Activated CD4-positive, alpha-beta T cell treated with anti-CD3 and anti-CD28 coated beads for 4 hours (primary cell): ENCODE measurements around the gene USP48.
A peak's percentile ranks its signal among the peaks of the same experiment; 100 is the strongest.
"Not testable (repeated sequence)": the region's sequence is repeated elsewhere in the genome, so short reads cannot be mapped to it uniquely, and the experiment has no call there.

Source experiments
- DNase-seq, 2 donors: peaks; one replicate each; pipeline ENCODE4 v3.0.0-alpha.2; 2020

The USP48 gene

DNA sequence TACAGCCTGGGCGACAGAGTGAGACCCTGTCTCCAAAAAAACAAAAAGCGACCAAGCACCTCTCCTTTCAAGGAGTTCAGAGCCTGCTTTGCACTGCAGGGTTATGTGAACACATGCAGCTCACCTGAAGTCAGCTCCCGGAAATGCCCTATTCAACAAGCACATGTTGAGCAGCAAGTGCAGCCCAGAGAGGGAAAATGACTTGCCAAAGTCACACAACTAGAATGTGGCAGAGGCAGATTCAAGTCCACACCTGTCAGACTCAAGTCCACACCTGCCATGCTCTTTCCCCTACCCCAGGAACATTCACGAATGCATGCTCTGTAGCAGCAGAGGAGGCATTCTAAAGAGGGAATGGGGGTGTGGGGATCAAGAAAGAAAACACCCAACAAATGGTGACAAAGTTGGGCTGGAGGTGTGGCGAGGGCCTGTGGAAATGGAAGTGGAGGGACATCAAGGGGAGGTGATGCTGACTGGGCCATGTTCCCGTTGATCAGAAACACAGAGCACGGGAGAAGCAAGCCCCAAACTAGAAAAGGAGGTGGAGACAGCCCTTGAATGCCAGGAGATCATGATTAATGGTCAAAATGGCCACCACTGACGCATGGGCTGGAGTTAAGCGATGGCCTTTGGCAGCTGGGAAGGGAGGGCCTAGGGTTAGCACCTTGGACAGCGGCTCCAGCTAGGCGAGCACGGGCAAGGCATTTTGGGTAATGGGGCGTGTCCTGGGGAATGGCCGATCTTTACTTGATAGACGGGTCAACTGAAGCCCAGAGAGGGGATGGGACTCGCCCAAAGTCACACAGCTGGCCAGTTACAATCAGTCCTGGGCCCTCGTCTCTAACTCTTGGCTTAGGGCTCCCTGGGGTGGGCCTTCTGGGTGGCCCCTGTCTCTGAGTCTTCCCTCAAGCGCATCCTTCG lies 135.3 kb downstream of the USP48 start:
- no peak for DNase-seq

- no peak for DNase-seq
Observed at GRCh38 chr1:21645550-21645949, 137.4 kb downstream of the USP48 start.

DNA sequence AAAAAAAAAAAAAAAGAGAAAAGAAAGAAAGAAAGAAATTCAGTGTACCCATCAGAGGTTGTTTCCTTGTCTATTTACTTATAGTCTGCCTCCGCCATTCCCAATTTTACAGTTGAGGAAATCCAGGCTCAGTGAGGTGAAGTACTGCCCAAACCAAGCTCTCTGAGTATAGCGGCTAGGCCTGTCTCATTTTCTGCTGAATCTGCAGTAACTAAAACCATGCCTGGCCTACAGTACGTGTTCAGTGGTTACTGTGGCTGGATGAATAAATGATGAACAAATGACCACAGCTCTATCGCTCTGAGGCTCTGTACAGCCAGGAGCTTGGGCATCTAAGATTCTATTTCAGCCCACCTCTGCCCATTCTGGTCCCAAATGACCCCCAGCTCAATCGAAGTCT lies 138.0 kb downstream of the USP48 start:
- DNase-seq = no peak

DNA sequence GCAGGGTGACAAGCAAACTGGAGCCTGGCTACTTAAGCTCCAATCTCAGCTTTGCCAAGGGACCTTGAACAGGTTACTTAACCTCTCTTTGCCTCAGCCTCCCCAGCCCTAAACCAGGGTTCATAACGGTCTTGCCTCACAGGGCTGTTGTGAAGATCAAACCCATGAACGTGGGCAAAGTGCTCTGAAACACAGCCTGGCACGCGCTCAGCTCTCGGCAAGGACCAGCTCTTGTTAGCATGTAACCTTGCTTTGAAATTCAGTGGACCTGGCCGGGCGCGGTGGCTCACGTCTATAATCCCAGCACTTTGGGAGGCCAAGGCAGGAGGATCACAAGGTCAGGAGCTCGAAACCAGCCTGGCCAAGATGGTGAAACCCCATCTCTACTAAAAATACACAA lies 138.6 kb downstream of the USP48 start:
- no peak for DNase-seq

- DNase-seq = no peak
Observed at GRCh38 chr1:21643624-21644023, 139.3 kb downstream of the USP48 start.

DNA sequence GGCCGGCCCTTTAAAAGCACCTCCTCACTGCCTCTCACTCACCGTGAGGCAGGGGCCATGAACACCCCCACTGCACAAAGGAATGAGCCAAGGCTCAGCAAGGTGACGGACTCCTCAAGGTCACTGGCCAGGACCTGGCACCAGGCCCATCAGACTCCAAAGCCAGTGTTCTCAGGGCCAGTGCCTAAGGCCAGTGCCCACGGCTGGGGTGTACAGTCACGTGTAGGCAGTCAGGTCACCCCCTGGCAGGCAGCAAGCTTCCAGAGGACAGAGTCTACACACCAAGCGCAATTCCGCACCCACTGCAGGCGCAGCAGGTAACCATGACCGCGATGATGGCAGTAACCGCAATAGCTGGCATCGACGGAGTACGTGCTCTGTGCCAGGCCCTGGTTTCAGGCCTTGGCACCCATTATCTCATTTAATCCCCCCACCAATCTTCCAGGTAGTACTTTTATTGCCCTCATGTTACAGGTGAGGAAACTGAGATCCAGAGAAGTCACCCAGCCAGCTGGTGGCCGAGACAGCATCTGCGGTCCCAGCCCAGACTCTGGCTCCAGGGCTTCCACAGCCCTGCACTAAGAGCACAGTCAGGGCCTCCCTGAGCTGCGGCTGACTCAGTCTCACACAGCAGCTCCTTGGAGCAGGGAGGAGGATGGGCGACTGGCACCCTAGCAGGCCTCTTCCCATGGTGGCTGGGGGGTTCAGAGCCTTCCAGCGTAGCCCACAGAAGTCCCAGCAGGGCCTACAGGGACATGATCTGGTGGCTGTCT lies 140.8 kb downstream of the USP48 start:
- no peak for DNase-seq

GRCh38 chr1:21641537-21641936 lies 141.4 kb downstream of the USP48 start:
- no peak for DNase-seq

GRCh38 chr1:21641076-21641475 lies 141.9 kb downstream of the USP48 start:
- DNase-seq = no peak

DNA sequence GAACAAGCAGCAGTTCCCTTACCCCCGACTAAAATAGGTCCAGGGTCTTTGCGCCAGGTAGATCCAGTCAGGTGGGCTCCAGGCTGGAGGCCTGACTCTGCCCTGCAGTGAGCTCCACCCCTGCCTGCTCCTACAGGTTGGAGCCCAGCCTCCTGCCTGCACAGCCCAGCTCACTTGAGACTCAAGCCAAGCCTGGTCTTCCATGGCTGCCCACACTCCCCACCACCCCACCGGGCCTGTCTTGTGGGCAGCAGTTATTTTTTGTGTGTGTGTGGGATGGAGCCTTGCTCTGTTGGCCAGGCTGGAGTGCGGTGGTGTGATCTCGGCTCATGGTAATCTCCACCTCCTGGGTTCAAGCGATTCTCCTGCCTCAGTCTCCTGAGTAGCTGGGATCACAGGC lies 142.3 kb downstream of the USP48 start:
- no peak for DNase-seq

- DNase-seq = no peak
Observed at GRCh38 chr1:21639594-21640041, 143.3 kb downstream of the USP48 start.

- peak; percentile 12 to 14 for DNase-seq
Observed at GRCh38 chr1:21638531-21639341, 144.2 kb downstream of the USP48 start.

DNA sequence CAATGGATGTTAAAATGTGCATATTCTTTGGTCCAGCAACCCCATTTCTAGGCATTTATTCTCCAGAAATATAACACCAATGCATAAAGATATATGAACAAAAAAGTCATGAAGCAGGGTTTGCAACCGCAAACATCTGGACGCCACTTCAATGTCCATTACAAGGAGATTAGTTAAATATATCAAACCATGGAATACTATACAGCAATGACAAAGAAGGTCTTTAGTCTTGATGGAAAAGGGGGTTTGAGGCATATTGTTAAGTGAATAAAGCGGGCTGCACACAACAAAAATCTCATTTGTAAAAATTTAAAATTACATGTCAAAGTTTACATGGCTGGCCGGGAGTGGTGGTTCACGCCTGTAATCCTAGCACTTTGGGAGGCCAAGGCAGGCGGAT lies 145.4 kb downstream of the USP48 start:
- DNase-seq = no peak

- no peak for DNase-seq
Observed at GRCh38 chr1:21636029-21636428, 146.9 kb downstream of the USP48 start.

- DNase-seq = no peak
Observed at GRCh38 chr1:21634806-21635535, 148.0 kb downstream of the USP48 start.

- no peak for DNase-seq
Observed at GRCh38 chr1:21633992-21634805, 148.8 kb downstream of the USP48 start.

GRCh38 chr1:21633141-21633755 lies 149.7 kb downstream of the USP48 start:
- DNase-seq = no peak

- no peak for DNase-seq
Observed at GRCh38 chr1:21631944-21632887, 150.7 kb downstream of the USP48 start.

GRCh38 chr1:21631590-21631943 lies 151.4 kb downstream of the USP48 start:
- not testable (repeated sequence) for DNase-seq

DNA sequence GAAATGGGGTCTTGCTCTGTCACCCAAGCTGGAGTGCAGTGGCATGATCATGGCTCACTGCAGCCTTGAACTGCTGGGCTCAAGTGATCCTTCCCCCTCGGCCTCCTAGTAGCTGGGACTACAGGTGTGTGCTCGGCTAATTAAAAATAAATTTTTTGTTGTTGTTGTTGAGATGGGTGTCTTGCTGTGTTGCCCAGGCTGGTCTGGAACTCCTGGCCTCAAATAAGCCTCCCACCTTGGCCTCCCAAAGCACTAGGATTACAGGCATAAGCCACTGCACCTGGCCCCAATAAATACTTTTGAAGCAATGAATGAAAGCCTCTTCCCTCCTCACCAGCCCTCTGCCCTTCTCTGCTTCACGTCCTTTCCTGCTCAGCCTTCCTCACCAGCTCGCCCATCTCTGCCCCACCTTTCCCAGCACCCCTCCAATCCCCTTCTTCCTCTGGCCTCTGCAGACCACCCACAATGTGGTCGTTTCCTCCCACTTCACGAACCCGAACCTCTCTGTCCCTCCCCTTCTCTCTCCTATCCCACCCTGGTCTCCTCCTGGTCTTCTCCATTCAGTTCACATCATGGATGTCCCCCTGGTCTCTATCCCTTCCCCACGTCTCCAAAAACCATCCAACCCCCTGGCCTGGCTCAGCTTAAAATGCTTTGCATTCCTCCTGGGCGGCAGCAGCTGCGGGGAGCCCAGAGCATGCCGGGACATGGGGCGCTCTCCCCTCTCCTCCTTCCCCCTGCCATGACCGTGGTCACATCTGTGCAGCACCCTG lies 152.2 kb downstream of the USP48 start:
- no peak for DNase-seq
